GM15510 (cell line): ENCODE data around the gene USP17L17.
"Not testable (repeated sequence)": the region's sequence is repeated elsewhere in the genome, so short reads cannot be mapped to it uniquely, and the experiment has no call there.

ENCODE experiments used
- POLR2A ChIP-seq: IDR thresholded peaks from 3 replicates; pipeline ENCODE4 v1.6.1; 2011; ENCODE audit warnings: borderline replicate concordance; ENCODE audit not compliant: insufficient read length; ENCODE audit errors: extremely low read depth

Gene USP17L17, protein sequence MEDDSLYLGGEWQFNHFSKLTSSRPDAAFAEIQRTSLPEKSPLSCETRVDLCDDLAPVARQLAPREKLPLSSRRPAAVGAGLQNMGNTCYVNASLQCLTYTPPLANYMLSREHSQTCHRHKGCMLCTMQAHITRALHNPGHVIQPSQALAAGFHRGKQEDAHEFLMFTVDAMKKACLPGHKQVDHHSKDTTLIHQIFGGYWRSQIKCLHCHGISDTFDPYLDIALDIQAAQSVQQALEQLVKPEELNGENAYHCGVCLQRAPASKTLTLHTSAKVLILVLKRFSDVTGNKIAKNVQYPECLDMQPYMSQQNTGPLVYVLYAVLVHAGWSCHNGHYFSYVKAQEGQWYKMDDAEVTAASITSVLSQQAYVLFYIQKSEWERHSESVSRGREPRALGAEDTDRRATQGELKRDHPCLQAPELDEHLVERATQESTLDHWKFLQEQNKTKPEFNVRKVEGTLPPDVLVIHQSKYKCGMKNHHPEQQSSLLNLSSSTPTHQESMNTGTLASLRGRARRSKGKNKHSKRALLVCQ

DNA sequence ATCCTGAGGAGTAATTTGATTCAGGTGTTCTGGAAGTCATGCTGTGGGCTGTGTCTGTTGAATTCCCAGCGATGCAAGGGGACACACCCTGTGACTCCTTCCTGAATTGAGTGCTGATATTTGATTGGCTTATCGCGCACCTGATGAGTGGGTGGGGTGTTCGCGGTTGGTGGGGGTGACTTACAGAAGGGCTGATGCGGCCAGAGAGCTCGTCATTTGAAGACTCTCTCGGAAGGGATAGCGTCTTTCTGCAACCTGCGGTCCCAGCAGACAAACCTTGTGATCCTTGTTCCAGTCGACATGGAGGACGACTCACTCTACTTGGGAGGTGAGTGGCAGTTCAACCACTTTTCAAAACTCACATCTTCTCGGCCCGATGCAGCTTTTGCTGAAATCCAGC lies at the start of gene USP17L17:
USP17L17 (plus strand) TSS at position 301 of the 400 bp plus-strand sequence; CDS start at position 301, 0 bp downstream.
- TF ChIP-seq POLR2A, result not testable (repeated sequence)

DNA sequence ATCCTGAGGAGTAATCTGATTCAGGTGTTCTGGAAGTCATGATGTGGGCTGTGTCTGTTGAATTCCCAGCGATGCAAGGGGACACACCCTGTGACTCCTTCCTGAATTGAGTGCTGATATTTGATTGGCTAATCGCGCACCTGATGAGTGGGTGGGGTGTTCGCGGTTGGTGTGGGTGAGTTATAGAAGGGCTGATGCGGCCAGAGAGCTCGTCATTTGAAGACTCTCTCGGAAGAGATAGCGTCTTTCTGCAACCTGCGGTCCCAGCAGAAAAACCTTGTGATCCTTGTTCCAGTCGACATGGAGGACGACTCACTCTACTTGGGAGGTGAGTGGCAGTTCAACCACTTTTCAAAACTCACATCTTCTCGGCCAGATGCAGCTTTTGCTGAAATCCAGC lies 33.3 kb upstream of the USP17L17 start, which contains the start of gene USP17L10:
USP17L10 (plus strand) TSS at position 301 of the 400 bp plus-strand sequence; CDS start at position 301, 0 bp downstream.
- not testable (repeated sequence) for TF ChIP-seq POLR2A

DNA sequence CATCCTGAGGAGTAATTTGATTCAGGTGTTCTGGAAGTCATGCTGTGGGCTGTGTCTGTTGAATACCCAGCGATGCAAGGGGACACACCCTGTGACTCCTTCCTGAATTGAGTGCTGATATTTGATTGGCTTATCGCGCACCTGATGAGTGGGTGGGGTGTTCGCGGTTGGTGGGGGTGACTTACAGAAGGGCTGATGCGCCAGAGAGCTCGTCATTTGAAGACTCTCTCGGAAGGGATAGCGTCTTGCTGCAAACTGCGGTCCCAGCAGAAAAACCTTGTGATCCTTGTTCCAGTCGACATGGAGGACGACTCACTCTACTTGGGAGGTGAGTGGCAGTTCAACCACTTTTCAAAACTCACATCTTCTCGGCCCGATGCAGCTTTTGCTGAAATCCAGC lies 28.6 kb upstream of the USP17L17 start, which contains the start of gene USP17L11:
USP17L11 (plus strand) TSS at position 301 of the 400 bp plus-strand sequence; CDS start at position 301, 0 bp downstream.
- TF ChIP-seq POLR2A, result not testable (repeated sequence)

DNA sequence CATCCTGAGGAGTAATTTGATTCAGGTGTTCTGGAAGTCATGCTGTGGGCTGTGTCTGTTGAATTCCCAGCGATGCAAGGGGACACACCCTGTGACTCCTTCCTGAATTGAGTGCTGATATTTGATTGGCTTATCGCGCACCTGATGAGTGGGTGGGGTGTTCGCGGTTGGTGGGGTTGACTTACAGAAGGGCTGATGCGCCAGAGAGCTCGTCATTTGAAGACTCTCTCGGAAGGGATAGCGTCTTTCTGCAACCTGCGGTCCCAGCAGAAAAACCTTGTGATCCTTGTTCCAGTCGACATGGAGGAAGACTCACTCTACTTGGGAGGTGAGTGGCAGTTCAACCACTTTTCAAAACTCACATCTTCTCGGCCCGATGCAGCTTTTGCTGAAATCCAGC lies 23.8 kb upstream of the USP17L17 start, which contains the start of gene USP17L12:
USP17L12 (plus strand) TSS at position 301 of the 400 bp plus-strand sequence; CDS start at position 301, 0 bp downstream.
- TF ChIP-seq POLR2A, result not testable (repeated sequence)

GRCh38 chr4:9224596-9224995 lies 19.1 kb upstream of the USP17L17 start, which contains the start of gene USP17L13:
Gene USP17L13, plus strand, starts transcription at chr4:9224896. Its CDS starts 0 bp downstream, at chr4:9224896.
- not testable (repeated sequence) for TF ChIP-seq POLR2A

DNA sequence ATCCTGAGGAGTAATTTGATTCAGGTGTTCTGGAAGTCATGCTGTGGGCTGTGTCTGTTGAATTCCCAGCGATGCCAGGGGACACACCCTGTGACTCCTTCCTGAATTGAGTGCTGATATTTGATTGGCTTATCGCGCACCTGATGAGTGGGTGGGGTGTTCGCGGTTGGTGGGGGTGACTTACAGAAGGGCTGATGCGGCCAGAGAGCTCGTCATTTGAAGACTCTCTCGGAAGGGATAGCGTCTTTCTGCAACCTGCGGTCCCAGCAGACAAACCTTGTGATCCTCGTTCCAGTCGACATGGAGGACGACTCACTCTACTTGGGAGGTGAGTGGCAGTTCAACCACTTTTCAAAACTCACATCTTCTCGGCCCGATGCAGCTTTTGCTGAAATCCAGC lies 9.6 kb upstream of the USP17L17 start, which contains the start of gene USP17L15:
USP17L15 (plus strand) TSS at position 301 of the 400 bp plus-strand sequence; CDS start at position 301, 0 bp downstream.
- TF ChIP-seq POLR2A, result not testable (repeated sequence)

DNA sequence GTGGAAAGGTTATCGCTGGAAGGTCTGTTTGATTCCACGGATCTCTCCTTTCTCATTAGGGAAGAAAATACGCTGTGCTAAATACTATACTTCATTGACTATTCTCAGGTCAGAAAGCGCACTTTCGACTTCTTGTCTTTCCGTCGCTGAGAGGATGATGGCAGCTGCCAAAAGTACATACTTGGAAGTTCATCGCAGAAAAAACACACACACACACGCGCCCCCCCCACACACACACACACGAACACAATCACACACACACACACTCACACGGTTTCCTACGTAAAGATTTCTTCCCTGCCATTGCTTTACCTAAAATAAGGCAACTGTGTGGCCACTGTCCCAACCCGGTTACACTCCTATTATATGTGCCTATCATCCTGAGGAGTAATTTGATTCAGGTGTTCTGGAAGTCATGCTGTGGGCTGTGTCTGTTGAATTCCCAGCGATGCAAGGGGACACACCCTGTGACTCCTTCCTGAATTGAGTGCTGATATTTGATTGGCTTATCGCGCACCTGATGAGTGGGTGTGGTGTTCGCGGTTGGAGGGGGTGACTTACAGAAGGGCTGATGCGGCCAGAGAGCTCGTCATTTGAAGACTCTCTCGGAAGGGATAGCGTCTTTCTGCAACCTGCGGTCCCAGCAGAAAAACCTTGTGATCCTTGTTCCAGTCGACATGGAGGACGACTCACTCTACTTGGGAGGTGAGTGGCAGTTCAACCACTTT lies 4.4 kb downstream of the USP17L17 start, which contains the start of gene USP17L18:
USP17L18 (plus strand) TSS at position 678 of the 728 bp plus-strand sequence; CDS start at position 678, 0 bp downstream.
- not testable (repeated sequence) for TF ChIP-seq POLR2A

DNA sequence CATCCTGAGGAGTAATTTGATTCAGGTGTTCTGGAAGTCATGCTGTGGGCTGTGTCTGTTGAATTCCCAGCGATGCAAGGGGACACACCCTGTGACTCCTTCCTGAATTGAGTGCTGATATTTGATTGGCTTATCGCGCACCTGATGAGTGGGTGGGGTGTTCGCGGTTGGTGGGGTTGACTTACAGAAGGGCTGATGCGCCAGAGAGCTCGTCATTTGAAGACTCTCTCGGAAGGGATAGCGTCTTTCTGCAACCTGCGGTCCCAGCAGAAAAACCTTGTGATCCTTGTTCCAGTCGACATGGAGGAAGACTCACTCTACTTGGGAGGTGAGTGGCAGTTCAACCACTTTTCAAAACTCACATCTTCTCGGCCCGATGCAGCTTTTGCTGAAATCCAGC lies 9.4 kb downstream of the USP17L17 start, which contains the start of gene USP17L19:
USP17L19 (plus strand) TSS at position 301 of the 400 bp plus-strand sequence; CDS start at position 301, 0 bp downstream.
- not testable (repeated sequence) for TF ChIP-seq POLR2A

DNA sequence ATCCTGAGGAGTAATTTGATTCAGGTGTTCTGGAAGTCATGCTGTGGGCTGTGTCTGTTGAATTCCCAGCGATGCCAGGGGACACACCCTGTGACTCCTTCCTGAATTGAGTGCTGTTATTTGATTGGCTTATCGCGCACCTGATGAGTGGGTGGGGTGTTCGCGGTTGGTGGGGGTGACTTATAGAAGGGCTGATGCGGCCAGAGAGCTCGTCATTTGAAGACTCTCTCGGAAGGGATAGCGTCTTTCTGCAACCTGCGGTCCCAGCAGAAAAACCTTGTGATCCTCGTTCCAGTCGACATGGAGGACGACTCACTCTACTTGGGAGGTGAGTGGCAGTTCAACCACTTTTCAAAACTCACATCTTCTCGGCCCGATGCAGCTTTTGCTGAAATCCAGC lies 14.1 kb downstream of the USP17L17 start, which contains the start of gene USP17L20:
USP17L20 (plus strand) TSS at position 301 of the 400 bp plus-strand sequence; CDS start at position 301, 0 bp downstream.
- TF ChIP-seq POLR2A, result not testable (repeated sequence)

DNA sequence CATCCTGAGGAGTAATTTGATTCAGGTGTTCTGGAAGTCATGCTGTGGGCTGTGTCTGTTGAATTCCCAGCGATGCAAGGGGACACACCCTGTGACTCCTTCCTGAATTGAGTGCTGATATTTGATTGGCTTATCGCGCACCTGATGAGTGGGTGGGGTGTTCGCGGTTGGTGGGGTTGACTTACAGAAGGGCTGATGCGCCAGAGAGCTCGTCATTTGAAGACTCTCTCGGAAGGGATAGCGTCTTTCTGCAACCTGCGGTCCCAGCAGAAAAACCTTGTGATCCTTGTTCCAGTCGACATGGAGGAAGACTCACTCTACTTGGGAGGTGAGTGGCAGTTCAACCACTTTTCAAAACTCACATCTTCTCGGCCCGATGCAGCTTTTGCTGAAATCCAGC lies 18.9 kb downstream of the USP17L17 start, which contains the start of gene USP17L21:
USP17L21 (plus strand) TSS at position 301 of the 400 bp plus-strand sequence; CDS start at position 301, 0 bp downstream.
- TF ChIP-seq POLR2A, result not testable (repeated sequence)

DNA sequence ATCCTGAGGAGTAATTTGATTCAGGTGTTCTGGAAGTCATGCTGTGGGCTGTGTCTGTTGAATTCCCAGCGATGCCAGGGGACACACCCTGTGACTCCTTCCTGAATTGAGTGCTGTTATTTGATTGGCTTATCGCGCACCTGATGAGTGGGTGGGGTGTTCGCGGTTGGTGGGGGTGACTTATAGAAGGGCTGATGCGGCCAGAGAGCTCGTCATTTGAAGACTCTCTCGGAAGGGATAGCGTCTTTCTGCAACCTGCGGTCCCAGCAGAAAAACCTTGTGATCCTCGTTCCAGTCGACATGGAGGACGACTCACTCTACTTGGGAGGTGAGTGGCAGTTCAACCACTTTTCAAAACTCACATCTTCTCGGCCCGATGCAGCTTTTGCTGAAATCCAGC lies 23.6 kb downstream of the USP17L17 start, which contains the start of gene USP17L22:
USP17L22 (plus strand) TSS at position 301 of the 400 bp plus-strand sequence; CDS start at position 301, 0 bp downstream.
- TF ChIP-seq POLR2A, result not testable (repeated sequence)
